GM19463 (cell line): Measurements from ENCODE around the gene PLAAT5.
"Not testable (repeated sequence)": the region's sequence is repeated elsewhere in the genome, so short reads cannot be mapped to it uniquely, and the experiment has no call there.

Experiments used
- ATAC-seq: cut with Tn5 transposase; IDR thresholded peaks from one replicate; pipeline ENCODE4 v1.9.1; 2021; ENCODE audit warnings: mild to moderate bottlenecking, moderate library complexity; ENCODE audit not compliant: unreplicated experiment

PLAAT5 gene

GRCh38 chr11:63488789-63489188 lies 2.2 kb downstream of the PLAAT5 start:
- ATAC-seq = no peak

- ATAC-seq = no peak
These were observed 5.2 kb downstream of the PLAAT5 start for GRCh38 chr11:63485777-63486176.

GRCh38 chr11:63480039-63480438 lies 10.9 kb downstream of the PLAAT5 start:
- no peak for ATAC-seq

- no peak for ATAC-seq
These were observed 12.1 kb downstream of the PLAAT5 start for GRCh38 chr11:63478896-63479295.

- ATAC-seq = no peak
These were observed 14.3 kb downstream of the PLAAT5 start for GRCh38 chr11:63476618-63477017.

- no peak for ATAC-seq
These were observed 18.6 kb downstream of the PLAAT5 start for GRCh38 chr11:63472372-63472771.

- ATAC-seq = no peak
These were observed 20.7 kb downstream of the PLAAT5 start for GRCh38 chr11:63470311-63470710.

- no peak for ATAC-seq
These were observed 28.8 kb downstream of the PLAAT5 start for GRCh38 chr11:63462137-63462536.

GRCh38 chr11:63459586-63459985 lies 31.4 kb downstream of the PLAAT5 start:
- no peak for ATAC-seq

GRCh38 chr11:63448646-63449045 lies 42.3 kb downstream of the PLAAT5 start:
- ATAC-seq = no peak

GRCh38 chr11:63445720-63446119 lies 45.2 kb downstream of the PLAAT5 start:
- ATAC-seq = no peak

GRCh38 chr11:63445118-63445517 lies 45.8 kb downstream of the PLAAT5 start:
- no peak for ATAC-seq

GRCh38 chr11:63444160-63444559 lies 46.8 kb downstream of the PLAAT5 start:
- no peak for ATAC-seq

GRCh38 chr11:63443714-63444113 lies 47.3 kb downstream of the PLAAT5 start:
- ATAC-seq = no peak

- ATAC-seq = not testable (repeated sequence)
These were observed 55.1 kb downstream of the PLAAT5 start for GRCh38 chr11:63435831-63436230.

- ATAC-seq = not testable (repeated sequence)
These were observed 55.6 kb downstream of the PLAAT5 start for GRCh38 chr11:63435351-63435750.

GRCh38 chr11:63430731-63431130 lies 60.2 kb downstream of the PLAAT5 start:
- not testable (repeated sequence) for ATAC-seq

- ATAC-seq = no peak
These were observed 62.9 kb downstream of the PLAAT5 start for GRCh38 chr11:63427971-63428508.

- no peak for ATAC-seq
These were observed 73.7 kb downstream of the PLAAT5 start for GRCh38 chr11:63417174-63417852.
